ENCODE measurements around the gene CPVL. TPM values are rescaled to one million over a fixed set of nuclear protein-coding genes. Genes with fewer than 3 reads are reported as not detected.

CPVL gene
- total RNA-seq (2021; fragmentation: NEBNext Ultra II Directional; extraction: Animal tissue kit (Norgen Biotek cat#: 25700)) (39.5 and 40.0 TPM in 2 replicates), polyA plus RNA-seq (2011; rRNA removed) (28.6 and 55.0 TPM in 2 replicates), polyA minus RNA-seq (2011; rRNA and poly(A)+ RNA removed) (93.8 and 111 TPM in 2 replicates)
- 29.5 TPM for polyA plus RNA-seq (2011; cell fraction: cytosol; rRNA removed)
- 39.6 TPM for polyA plus RNA-seq (2011; cell fraction: nucleus; rRNA removed)
- 32.9 to 40.1 TPM (median 35.3 TPM) in 4 replicates for polyA plus RNA-seq (2012, experiment 1 of 2)
- polyA plus RNA-seq (2012, experiment 2 of 2) = 15.6 TPM
- polyA plus RNA-seq (2013, experiment 1 of 2) = 134 TPM
- 133 TPM for polyA plus RNA-seq (2013, experiment 2 of 2)
- polyA minus RNA-seq (2011; cell fraction: cytosol; rRNA and poly(A)+ RNA removed) = 17.8 TPM
- 23.9 TPM for polyA minus RNA-seq (2011; cell fraction: nucleus; rRNA and poly(A)+ RNA removed)
- long read RNA-seq, experiment 1, transcript CPVL-201 (13 exons, 2,091 nt) = major isoform, 20 of 66 reads
- long read RNA-seq, experiment 1, partial matches to known transcripts = 37 of 66 reads
- long read RNA-seq, experiment 1, other reads (novel, unspliced or antisense) = 7 of 66 reads
- long read RNA-seq, experiment 2, transcript CPVL-201 (13 exons, 2,091 nt) = major isoform, 70 of 103 reads
- long read RNA-seq, experiment 2, transcript CPVL-202 (13 exons, 1,739 nt) = minor isoform, 10 of 103 reads
- long read RNA-seq, experiment 2, partial matches to known transcripts = 9 of 103 reads
- long read RNA-seq, experiment 2, other reads (novel, unspliced or antisense) = 14 of 103 reads

DNA sequence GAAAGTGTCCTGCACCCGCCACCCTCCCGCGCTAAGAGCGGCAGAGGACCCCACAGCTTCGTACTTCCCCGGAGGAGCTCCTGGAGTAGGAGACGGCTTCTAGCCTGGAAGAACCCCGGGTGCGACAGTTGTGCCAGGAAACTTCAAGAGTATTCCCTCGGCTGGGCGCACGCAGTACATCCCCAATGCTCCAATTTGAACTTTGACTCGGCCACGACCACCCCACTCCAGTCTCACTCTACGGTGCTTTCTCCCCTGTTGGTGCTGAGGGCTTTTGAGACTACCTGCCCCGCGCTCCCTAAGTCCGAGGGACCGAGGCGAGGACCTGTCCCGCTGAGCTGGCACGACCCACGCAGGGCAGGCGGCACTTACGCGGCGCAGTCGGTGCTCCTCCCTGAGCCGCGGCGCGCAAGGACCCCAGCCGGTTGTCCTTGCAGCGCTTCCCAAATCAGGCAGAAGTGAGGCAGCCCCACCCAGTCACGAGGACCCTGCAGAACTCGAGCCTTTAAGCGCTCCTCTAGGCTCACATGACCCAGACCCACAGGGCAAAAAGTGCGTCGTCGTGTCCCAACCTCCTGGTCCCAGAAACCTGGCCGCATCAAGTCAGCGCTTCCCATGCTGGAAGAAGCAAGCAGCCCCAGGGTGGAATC lies at the start of gene CPVL:
Gene CPVL (minus strand): TSS at position 481 of the 650 bp plus-strand sequence. CDS start 25,476 bp downstream, outside the sequence.
- Histone ChIP-seq H3K4ac (replicated peaks; ENCODE audit: insufficient read length, low read depth, low read length) (peak within 1 kb of the TSS; percentile 57), H2BK15ac (ENCODE audit: low read length) (no peak within 1 kb of the TSS; the same call in 1 of the 2 replicates), H3K79me1 (ENCODE audit: low read depth, low read length) (no peaks in the 10 kb centered on the region), H3K18ac (ENCODE audit: extremely low read depth, low read length) (peak within 1 kb of the TSS; percentile 93), H2BK20ac (ENCODE audit: low read length) (no peak within 1 kb of the TSS), H2AFZ (ENCODE audit: low read length) (peak within 1 kb of the TSS; percentile 99), H3K27ac (ENCODE audit: low read depth, low read length) (no peak within 1 kb of the TSS), H3K14ac (ENCODE audit: insufficient read length) (no peak within 1 kb of the TSS), H3K23ac (ENCODE audit: insufficient read length) (no peak within 1 kb of the TSS), H3K4me2 (ENCODE audit: insufficient read depth in 1 of 2, low read depth in 2 of 2, low read length in 2 of 2) (peak within 1 kb of the TSS; percentile 93 to 96), H3K9me3 (ENCODE audit: insufficient read depth in 2 of 2, low read depth in 1 of 2, low read length in 1 of 2) (no peaks in the 10 kb centered on the region), H3K4me3 (ENCODE audit: extremely low read depth in 1 of 4, insufficient read depth in 2 of 4, low read depth in 3 of 4, low read length in 4 of 4) (peak within 1 kb of the TSS; percentile 68 to 82 (median 74)), H3K9ac (replicated peaks in 1 of 4; ENCODE audit: extremely low read depth in 1 of 4, low read depth in 3 of 4, low read length in 3 of 4) (peak within 1 kb of the TSS in 2 of 4 experiments; percentile 4 to 49; a peak in 4 of 7 replicates), H4K20me1 (replicated peaks in 1 of 2; ENCODE audit: control insufficient read depth in 1 of 2, insufficient read depth in 2 of 2, low read length in 2 of 2) (no peaks in the 10 kb centered on the region), H3K36me3 (ENCODE audit: control insufficient read depth in 2 of 4, insufficient read depth in 4 of 4, low read length in 3 of 4) (no peaks in the 10 kb centered on the region), H4K91ac (replicated peaks; ENCODE audit: insufficient read length, low read length) (peak within 1 kb of the TSS; percentile 79), H3K56ac (replicated peaks; ENCODE audit: insufficient read length, low read depth, low read length) (peak within 1 kb of the TSS; percentile 77), H2BK12ac (ENCODE audit: low read depth, low read length) (peak within 1 kb of the TSS; percentile 75; the same call in 1 of the 2 replicates), H2BK120ac (replicated peaks; ENCODE audit: low read depth, low read length) (no peak within 1 kb of the TSS), H2BK5ac (ENCODE audit: low read depth, low read length) (no peak within 1 kb of the TSS), H3K79me2 (ENCODE audit: control insufficient read depth in 1 of 2, insufficient read depth in 2 of 2, low read length in 2 of 2) (no peaks in the 10 kb centered on the region), H3K27me3 (replicated peaks in 1 of 4; ENCODE audit: control insufficient read depth in 3 of 4, extremely low read depth in 1 of 4, insufficient read depth in 3 of 4, low read length in 3 of 4) (peaks cover 0 to 10% (median 4%) of the 10 kb centered on the region in 4 experiments; a peak in 5 of 7 replicates), H2AK5ac (ENCODE audit: low read depth, low read length) (no peak within 1 kb of the TSS), H4K8ac (ENCODE audit: extremely low read depth, insufficient read depth, low read length) (no peak within 1 kb of the TSS), H3K23me2 (ENCODE audit: low read depth, low read length) (peaks cover 13% of the 10 kb centered on the region), H3K4me1 (replicated peaks in 1 of 4; ENCODE audit: control insufficient read depth in 3 of 4, insufficient read depth in 4 of 4, low read length in 3 of 4) (peaks cover 0 to 3% (median 0%) of the 10 kb centered on the region in 4 experiments; a peak in 3 of 7 replicates), H4K5ac (ENCODE audit: insufficient read length, low read depth, low read length) (peak within 1 kb of the TSS; percentile 53)
- POLR2A ChIA-PET (ENCODE audit: partially characterized antibody) = interaction anchor here (1.3 to 1.5 kb wide), 3 partner anchors 11 to 190 kb away, joined by 3 to 6 read pairs (median 5); no protein-coding TSS in a partner anchor
- 2% methylated on average over 37 of the region's 42 CpGs; no CpG with 5 or more reads in 1 of the 2 experiments for WGBS, 2 experiments (ENCODE audit: extremely low coverage in 1 of 2, insufficient coverage in 1 of 2, insufficient read length in 1 of 2, insufficient replicate concordance in 2 of 2, low coverage in 1 of 2, low lambda C conversion rate in 2 of 2, missing lambda C conversion rate in 1 of 2)
- FAIRE-seq = no peak
- CTCF ChIA-PET (ENCODE audit: partially characterized antibody) = interaction anchor here (0.6 to 4.2 kb wide), 10 partner anchors 10 to 263 kb away, joined by 3 to 19 read pairs (median 4); no protein-coding TSS in a partner anchor
- peak; percentile 62 to 77 for DNase-seq (ENCODE audit: low read depth in 1 of 2, low spot score in 2 of 2)
- TF ChIP-seq SIX5 (IDR thresholded peaks at IDR 0.05; ENCODE audit: low read depth, low read length) = no peak
- peak; percentile 56 for TF ChIP-seq TAF1 (IDR thresholded peaks at IDR 0.05; ENCODE audit: low read depth, low read length)
- no peak for TF ChIP-seq CBX8 (IDR thresholded peaks at IDR 0.05; ENCODE audit: borderline replicate concordance, low read depth, low read length)
- TF ChIP-seq PHF8 (conservative IDR thresholded peaks at IDR 0.05; ENCODE audit: low read depth, low read length) = peak; percentile 47; the same call in 1 of the 2 replicates
- TF ChIP-seq TEAD4 (IDR thresholded peaks at IDR 0.05; ENCODE audit: low read depth, low read length) = no peak
- TF ChIP-seq KDM4A (IDR thresholded peaks at IDR 0.05; ENCODE audit: low read depth, low read length, severe bottlenecking) = peak; percentile 94
- TF ChIP-seq, protein P1, sequence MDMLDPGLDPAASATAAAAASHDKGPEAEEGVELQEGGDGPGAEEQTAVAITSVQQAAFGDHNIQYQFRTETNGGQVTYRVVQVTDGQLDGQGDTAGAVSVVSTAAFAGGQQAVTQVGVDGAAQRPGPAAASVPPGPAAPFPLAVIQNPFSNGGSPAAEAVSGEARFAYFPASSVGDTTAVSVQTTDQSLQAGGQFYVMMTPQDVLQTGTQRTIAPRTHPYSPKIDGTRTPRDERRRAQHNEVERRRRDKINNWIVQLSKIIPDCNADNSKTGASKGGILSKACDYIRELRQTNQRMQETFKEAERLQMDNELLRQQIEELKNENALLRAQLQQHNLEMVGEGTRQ (IDR thresholded peaks at IDR 0.05; ENCODE audit: low read length) = peak; percentile 62

Measured in H1 (cell line).